HG02938 (cell line): ENCODE measurements around the gene MINPP1.
"Not testable (repeated sequence)": the region's sequence is repeated elsewhere in the genome, so short reads cannot be mapped to it uniquely, and the experiment has no call there.

ENCODE experiments used
- ATAC-seq: cut with Tn5 transposase; IDR thresholded peaks from one replicate; pipeline ENCODE4 v1.9.1; 2021; ENCODE audit warnings: mild to moderate bottlenecking, moderate library complexity; ENCODE audit not compliant: unreplicated experiment

Gene MINPP1

DNA sequence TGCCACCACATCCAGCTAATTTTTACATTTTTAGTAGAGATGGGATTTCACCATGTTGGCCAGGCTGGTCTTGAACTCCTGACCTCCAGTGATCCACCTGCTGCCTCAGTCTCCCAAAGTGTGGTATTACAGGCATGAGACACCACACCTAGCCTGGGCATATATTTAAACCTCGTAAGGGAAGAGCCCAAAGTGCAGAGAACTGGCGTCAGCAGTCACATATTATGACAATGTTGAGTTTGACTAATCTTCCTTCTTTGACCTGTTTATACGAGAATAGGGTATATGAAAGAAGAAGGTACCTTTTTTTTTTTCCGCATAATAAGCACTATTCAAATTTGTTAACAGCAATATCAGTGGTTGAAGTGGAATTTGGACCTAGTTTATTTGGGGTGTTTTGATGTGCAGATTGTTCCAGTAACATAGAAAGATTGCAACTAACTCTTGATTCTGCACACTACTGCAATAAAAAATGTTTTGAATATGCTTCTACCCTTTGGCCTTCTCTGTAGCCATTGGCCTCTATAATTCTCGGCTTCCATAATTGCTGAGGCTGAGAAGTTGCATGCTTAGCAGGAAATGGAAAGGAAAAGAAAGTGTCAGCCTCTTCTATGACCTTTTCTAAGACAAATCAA is 55.9 kb downstream of the MINPP1 start:
- ATAC-seq: no peak

DNA sequence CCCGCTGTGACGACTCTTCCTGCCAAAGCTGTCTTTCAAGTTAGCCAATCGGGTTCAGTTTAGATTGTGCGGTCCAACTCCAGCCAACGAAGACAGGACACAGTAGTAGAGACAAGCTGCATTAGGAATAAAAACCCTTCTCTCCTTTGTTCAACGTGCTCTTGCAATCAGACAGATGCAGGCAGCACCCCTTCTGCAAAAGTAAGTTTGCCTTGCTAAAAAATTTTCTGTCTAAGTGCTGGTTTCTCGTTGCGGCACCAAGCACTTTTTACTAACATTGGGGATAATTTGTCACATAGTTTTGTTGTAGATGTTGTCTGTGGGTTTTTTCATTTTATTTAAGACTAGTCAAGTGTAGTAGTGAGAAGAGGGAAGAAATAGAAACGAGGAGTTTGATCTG is 58.1 kb downstream of the MINPP1 start:
- no peak for ATAC-seq

DNA sequence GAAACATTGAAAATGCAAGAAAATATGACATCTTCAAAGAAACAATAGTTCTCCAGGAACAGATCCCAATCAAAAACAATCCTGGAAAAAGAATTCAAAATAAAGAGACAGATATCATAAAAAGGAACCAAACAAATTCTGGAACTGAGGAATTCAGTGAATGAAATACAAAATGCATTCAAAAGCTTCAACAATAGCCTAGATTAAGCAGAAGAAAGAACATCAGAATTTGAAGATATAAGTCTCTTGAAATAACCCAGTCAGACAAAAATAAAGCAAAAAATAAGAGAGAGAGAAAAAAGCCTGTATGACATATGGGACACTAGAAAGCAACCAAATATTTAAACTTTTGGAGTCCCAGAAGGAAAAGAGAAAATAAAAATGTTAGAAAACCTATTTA is 60.3 kb downstream of the MINPP1 start:
- no peak for ATAC-seq

DNA sequence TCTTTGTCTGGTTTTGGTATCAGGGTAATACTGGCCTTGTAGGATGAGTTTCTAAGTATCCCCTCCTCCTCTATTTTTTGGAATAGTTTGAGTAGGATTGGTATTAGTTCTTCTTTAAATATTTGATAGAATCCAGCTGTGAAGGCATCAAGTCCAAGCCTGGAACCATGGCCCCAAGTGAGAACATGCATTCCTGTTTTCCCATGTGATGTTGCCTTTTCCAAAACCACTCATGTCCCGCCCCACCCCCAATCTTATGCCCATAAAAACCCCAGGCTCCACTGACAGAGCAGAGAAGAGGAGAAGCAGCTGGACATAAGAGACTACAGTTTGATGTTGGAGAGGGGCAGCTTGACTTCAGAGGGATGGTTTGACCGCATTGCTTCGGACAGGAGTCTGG is 71.2 kb downstream of the MINPP1 start:
- ATAC-seq: no peak

DNA sequence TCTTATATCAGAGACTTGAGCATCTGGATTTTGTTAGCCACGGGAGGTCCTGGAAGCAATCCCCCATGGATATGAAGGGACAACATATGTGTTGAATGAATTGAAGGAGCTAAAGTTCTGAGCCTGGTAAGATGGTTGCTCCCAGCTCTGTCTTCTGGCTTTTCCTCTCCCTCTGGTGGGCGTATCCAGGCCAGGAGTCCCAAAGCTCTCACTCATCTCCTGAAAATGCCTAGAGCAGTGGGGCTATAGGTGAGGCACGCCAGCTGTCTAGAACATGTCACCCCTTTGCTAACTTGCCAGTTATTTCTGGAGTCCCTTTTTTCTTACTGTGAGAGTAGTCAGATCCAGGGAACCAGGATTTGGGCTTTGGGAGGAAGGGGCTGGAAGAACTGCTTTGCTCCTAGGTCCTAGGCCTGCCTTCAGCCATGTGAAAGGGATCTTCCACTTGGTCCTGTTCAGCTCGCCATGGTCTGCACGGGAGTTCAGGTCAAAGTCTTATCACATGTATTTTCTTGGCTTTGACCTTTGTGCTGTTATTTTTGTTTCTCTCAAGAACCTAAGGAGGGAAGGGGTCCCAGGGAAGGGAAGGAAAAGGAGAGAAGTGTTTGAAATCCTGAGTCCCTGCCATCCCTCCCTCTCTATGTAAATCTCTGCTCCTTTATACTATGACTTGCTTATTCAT is 73.6 kb downstream of the MINPP1 start:
- ATAC-seq: no peak

DNA sequence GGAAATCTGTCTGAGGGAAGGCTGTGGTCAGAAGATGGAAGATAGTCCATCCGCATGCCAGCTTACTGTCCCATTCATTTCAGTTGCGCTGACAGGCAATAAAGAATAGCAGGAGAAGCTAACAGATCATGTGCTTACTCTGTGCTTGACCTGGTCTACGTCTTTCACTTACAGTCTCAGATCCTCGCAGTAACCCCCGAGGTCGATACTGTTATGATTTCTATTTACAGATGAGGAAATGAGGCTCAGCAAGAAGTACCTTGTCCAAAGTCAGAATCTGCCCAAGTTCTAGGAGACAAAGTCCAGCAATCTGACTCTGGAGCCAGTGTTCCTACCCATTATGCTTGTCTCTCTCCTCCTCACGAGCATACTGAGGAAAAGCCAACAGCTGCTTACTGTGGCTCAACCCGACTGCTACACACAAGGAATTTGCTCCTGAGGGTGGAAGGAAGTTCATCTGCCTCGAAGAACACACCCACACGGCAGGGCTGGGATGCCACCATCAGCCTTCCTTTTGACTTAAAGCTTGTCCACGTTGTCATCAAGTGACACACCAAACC is 74.2 kb downstream of the MINPP1 start:
- ATAC-seq: no peak

DNA sequence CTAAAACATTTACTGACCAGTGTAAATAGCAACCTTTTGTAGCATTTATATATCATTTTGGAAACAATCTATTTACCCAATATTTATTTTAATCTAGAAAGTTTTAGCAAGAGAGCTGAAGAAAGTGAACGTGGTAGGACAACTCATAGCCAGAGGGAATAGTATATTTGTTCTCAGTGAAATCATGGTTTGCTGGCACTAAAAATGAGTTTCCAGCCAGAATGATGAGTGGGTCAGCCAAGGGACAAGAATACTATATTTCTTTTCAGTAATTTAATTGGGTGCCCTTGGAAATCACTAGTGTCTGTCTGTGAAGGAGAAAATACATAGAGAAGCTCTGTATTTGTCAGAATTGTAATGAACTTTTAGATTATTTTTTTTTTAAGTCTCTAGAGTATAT is 74.9 kb downstream of the MINPP1 start:
- no peak for ATAC-seq

DNA sequence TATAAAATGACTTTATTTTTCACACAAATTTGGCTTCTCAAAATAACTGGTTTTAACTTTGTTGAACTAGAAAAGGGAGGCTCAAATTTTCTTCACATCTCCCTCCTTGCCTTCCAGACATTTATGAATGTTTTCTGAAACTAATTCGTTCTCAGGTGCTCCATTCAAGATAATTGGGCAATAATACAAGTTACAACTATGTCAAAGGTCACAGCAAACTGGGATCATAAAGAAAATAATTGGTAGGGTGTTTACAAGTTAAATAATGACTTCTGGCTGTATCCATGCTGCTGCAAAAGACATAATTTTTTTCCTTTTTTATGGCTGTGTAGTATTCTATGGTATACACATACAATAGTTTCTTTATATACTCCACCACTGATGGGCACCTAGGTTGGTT is 75.3 kb downstream of the MINPP1 start:
- ATAC-seq: no peak

DNA sequence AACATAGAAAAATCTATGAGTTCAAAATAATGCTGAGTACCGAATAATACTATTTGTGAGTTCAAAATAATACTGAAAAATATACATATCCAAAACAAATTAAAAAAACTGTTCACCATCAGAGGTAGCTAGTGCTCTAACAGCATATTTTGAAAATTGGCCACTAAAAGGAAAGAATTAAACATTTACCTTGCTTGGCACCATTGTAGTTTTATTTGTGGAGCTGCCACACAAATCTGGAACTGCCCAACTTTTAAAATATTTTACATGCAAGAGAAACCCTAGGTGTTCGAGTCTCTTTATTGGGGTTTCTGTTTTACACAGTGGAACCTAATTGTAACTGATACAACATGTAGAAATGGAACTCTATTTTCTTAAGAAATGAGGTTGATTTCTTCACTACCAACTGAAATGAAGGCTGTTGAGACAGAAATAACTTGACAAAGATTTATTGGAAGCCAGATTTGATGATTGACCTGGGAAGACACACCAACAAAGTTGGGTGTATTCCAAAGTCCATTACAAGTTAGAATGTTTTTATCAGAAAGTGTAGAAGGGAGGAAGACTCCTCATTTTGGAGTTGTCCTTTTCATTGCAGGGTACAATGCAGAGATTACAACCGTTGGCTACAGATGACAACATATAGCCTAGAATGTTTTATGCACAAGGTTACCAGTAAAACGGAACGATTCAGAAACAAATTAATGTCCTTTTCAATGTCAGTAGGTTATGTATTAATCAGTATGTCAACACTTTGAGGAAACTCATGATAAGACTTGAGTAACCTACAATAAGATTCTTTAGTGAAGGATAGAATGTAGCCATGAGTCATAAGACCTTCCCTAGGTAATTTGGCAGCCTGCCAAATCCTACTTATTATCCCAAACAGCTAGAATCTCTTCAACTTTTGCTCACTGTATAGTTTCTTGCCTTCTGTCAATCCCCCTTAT is 81.1 kb downstream of the MINPP1 start:
- no peak for ATAC-seq

DNA sequence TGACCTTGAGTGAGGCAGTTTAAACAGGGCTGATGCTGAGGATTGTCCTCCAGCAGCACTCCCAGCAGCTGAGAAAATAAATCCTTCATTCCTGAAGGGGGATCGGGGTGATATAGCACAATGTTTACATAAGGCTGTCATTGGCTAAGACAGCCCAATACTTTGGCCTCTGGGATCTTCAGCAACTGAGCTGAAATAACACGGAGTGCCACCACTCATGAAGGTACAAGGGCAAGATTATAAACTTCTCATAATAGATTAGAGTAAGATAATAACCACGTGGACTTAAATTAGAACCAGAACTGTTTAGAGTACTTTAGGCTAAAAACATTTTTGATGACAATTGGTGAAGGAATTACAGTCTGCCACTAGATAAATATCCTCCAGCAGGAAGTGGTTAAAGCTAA is 85.0 kb downstream of the MINPP1 start:
- no peak for ATAC-seq

DNA sequence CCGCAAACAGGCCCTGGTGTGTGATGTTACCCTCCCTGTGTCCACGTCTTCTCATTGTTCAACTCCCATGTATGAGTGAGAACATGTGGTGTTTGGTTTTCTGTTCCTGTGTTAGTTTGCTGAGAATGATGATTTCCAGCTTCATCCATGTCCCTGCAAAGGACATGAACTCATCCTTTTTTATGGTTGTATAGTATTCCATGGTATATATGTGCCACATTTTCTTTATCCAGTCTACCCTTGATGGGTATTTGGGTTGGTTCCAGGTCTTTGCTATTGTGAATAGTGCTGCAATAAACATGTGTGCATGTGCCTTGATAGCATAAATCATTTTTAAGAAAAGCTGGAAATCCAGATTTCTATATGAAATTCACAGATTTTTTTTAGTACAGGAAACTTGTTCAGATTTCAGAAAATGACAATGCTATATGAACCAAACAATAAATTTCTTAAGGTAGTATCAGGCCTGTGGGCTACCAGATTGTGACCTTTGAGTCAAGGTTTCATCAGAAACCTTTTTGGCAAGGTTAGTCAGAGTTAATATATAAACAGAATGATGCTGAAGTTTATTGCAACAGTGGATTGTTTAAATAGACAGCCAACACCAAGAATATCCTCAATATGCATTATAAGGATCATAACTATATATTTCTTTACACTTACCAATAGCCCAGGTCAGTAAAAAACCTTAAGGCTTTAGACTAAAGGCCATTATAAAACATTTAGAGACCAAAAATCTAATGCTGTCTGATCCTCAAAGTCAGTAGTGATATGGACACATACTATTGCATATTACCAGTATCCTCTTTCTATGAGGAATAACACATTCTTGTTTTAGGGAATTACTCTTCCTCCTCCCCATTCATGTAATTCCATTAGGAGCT is 86.3 kb downstream of the MINPP1 start:
- no peak for ATAC-seq

DNA sequence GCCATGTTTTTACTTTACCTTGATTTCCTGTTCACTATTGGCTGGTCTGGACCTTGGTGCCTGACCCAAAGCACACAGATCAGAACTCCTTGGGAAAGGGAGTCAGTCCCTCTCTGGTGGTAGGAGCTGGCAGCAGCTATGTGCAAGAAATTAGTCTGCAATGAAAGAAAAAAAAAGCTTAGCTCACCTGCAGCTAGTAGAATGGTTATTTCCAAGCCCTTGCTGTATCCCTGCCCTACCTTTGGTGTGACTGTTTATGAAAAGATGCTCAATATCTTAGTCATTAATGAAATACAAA is 86.8 kb downstream of the MINPP1 start:
- ATAC-seq: no peak

DNA sequence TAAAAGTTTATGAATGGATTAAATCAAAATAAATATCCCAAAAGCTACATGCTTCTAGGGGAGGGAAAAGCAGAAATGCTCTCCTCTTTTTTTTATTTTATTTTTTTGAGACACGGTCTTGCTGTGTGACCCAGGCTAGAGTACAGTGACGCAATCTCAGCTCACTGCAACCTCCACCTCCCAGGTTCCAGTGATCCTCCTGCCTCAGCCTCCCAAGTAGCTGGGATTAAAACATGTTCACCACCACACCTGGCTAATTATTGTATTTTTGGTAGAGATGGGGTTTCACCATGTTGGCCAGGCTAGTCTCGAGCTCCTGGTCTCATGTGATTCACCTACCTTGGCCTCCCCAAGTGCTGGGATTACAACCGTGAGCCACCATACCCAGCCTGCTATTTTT is 88.2 kb downstream of the MINPP1 start:
- not testable (repeated sequence) for ATAC-seq

DNA sequence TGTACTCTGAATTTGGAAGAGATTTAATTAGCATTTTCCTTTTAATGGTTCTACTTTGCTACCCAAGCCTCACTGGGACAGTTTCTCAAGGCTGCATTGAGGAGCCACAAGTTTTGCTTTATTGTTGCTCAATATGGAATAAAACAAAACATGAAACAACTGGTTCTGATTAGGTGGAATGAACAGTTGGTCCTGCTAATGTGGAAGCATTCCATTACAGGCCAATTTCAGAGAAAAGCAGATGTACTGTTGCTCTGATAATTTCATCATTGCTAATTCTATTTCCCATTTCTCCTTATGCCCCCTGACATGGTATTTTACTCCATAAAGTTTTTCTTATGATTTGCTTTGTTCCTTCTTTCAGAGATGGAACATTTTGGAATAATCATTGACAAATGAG is 89.0 kb downstream of the MINPP1 start:
- ATAC-seq: no peak

DNA sequence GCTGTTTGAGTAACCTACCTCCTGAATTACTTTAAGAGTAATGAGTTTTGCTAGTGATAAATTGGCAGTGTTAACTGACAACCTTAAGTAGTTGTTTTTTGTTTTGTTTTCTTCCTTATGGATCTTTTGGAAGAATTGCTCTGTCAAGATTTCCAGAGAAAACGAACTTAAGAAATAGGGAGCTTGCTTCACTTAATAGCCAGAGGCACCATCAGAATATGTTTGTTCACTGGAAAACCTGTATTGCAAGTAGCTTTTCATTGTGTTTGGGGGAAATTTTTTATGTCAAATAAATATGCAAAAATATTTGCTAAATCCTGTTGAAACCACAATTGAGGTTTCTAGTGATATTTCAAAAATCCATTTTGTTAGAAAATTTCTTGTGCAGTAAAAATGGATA is 89.5 kb downstream of the MINPP1 start:
- no peak for ATAC-seq

DNA sequence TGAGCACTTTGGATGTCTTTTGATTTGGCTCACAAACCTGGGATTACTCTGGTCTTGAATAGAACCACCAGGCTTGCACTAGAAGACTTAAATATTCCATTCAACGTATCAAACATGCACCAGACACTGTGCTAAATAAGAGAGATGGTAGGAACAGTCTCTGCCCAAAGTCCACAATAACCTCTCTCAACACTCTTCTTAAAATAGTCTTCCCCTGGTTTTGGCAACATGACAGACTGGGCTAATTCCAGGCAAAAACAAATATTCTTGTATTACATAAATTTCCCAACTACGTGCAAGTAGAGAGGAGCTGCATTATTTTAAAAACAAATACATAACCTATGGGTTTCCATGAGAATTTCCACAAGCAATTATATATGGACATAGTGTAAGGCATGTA is 90.2 kb downstream of the MINPP1 start:
- no peak for ATAC-seq

DNA sequence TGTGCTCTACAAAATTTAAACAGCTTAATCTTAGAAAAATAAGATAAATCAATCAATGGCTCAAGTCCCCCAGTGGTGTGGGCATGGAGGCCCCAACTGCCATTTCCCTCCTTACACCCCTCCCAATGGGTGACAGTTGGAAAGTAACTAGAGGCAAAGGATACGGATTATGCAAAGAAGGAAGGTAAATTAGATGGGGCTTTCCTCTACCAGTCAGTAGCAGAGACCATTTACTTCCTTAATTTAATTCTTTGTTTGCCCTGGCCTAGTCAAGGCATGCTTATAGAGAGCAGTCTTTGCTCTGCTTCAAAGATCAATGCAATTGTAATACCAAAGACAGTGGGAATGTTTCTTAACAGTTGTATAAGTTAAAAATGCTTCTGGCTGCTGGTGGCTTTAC is 91.7 kb downstream of the MINPP1 start:
- no peak for ATAC-seq

DNA sequence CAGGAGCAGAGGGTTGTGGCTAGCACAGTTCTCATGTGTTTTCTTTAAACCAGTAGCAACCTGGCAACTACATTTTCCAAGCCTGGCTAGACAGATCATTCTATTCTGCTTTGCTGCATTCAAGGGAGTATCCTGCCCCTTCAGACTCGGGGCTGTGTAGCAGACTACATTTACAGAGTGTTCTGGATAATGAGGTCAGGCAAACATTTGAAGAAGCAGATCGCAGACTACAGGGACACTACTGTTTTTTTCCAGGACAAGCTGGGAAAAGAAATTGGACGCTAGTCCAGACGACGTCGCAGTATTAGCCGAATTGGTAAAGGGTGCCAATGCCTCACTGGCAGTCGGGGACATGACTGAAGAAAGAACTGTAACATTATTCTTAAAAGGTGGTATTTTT is 94.0 kb downstream of the MINPP1 start:
- ATAC-seq: no peak

DNA sequence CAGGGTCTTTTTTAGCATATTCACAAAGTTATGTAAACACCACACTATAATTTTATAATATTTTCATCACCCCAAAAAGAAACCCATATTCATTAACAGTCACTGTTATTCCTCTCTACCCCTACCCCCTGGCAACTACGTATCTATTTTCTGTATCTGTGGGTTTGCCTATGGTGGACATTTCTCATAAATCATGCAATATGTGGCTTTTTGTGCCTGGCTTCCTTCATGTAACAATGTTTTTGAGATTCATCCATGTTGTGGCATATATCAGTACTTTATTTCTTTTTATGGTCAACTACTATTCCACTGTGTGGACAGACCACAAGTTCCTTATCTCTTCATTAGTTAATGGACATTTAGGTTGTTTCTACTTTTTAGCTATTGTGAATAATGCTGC is 95.9 kb downstream of the MINPP1 start:
- ATAC-seq: no peak
